Fibroblast of the aortic adventitia (primary cell): ENCODE measurements around the gene RING1. TPM values are rescaled to one million over a fixed set of nuclear protein-coding genes. Genes with fewer than 3 reads are reported as not detected.

ENCODE experiments used
- DNase-seq: peaks from one replicate; pipeline ENCODE4 v3.0.0-alpha.2; 2010; ENCODE audit warnings: low read depth
- H3K4me3 ChIP-seq: 2 replicates; pipeline ENCODE4 v1.5.1; 2011; ENCODE audit warnings: low read depth, mild to moderate bottlenecking, control low read depth, low read length, moderate library complexity
- CTCF ChIP-seq: IDR thresholded peaks from 2 replicates; pipeline ENCODE4 v1.5.1; 2011; ENCODE audit warnings: mild to moderate bottlenecking, low read length, control low read depth, inconsistent platforms; ENCODE audit not compliant: insufficient read depth
- total RNA-seq: library from RNA; depleted of rRNA; stranded (reverse); fragments of >200 nt; gene quantifications from 2 replicates; pipeline ENCODE4 v1.2.3, GENCODE V29; 2012; ENCODE audit warnings: low replicate concordance

RING1 gene
- total RNA-seq, 1 donor: 28.9 TPM

- no peak overlapping the region for H3K4me3 ChIP-seq
- TF ChIP-seq CTCF: no peak
- no peak for DNase-seq
Observed at GRCh38 chr6:33203443-33204164, 4.7 kb upstream of the RING1 start.

DNA sequence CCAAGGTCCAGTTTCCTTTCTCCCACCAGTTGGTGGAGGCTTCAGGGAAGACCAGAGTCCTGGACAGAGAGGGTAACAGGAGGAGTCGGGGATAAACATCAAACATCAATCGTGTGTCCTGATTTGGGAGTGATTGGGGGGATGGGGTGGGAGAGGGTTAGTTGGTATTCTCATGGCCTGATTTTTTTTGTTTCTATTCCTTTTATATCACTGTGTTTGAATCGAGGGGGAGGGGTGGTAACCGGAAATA is 4.2 kb upstream of the RING1 start:
- no peak overlapping the region for H3K4me3 ChIP-seq
- no peak for DNase-seq
- no peak for TF ChIP-seq CTCF

GRCh38 chr6:33204415-33205190 is 3.7 kb upstream of the RING1 start, which contains the start of gene HSD17B8:
Gene HSD17B8 (plus strand): TSS chr6:33204655. CDS start chr6:33204669, 14 bp downstream.
- TF ChIP-seq CTCF: no peak
- peak; percentile 82 for DNase-seq
- peak within 1 kb of the TSS; percentile 73 for H3K4me3 ChIP-seq

DNA sequence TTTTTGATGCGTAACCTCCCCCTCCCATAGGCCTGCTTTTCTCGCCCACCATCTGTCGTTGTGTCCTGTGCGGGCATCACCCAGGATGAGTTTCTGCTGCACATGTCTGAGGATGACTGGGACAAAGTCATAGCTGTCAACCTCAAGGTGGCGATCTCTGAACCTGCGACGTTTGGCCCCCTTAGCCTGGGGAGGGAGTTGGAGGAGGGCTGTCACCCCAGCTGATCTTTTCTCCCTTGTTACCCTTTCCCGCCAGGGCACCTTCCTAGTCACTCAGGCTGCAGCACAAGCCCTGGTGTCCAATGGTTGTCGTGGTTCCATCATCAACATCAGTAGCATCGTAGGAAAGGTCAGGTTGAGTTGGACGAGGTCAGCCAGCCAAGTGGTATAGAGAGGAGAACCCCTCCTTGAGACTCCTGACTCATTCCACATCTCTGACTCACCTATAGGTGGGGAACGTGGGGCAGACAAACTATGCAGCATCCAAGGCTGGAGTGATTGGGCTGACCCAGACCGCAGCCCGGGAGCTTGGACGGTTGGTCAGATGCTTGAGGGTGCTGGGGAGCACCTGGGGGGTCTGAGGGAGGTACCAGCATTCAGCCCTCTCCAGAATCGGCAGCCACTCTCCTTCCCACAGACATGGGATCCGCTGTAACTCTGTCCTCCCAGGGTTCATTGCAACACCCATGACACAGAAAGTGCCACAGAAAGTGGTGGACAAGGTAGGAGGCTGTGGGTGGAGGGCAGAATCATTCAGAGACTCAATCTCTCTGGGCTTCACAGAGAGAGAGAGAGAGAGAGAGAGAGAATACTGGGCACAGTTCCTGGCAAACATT is 2.9 kb upstream of the RING1 start:
- TF ChIP-seq CTCF: no peak
- DNase-seq: no peak
- peak overlapping the region; percentile 73 for H3K4me3 ChIP-seq

- DNase-seq: no peak
- no peak for TF ChIP-seq CTCF
- H3K4me3 ChIP-seq: no peak overlapping the region
Observed at GRCh38 chr6:33206027-33206863, 2.1 kb upstream of the RING1 start.
